Stimulated activated CD4-positive, alpha-beta T cell treated with anti-CD3 and anti-CD28 coated beads, TNF-alpha, amount 100 ng/mL, for 1 hour (primary cell): ENCODE results near the gene ST8SIA4.

Source experiments
- DNase-seq, 3 donors: peaks; one replicate each; pipeline ENCODE4 v3.0.0-alpha.2; 2020; ENCODE audit warnings: low read depth in 3 of 3, low spot score in 1 of 3

ST8SIA4 gene

DNA sequence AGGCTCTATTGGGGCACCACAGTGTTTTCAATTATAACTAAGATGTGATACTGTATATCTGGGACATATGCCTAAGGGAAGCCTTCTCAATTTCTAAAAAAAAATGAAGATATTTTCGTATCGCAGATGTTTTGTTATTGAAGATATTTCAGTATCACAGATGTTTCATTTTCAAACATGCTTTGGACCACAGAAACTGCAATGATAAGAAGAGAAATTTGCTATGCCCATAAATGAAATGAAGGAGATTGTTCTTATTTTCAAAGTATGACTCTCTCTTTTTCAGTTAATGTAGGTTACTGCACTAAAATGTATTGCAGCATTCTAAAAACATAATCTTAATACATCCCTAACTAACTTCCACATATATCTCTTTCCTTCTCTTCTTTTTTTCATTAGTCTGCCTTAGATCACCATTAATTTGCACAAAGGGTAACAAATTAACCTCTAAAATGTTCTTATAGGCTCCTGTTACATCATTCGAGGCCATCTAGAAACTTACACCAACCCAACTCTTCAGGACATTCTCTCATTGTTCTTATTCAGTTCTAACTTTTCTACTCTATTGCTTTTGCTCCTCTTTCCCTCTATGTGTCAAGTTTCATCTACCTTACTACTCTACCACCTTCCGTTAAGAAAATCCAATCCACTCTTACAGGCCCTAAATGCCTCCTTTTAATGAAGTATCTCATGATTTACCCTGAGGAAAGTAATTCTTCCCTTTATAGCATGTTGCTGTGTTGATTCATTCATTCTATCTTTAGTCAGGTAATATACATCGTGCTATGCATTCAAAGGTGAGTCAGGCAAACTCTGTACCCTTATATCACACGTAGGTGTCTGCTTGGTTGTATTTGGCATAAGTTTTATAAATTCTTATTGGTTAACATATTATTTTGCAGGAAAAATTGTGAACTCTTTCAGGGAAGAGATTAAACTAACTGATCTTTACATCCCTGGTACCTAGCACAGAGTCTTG, 70.5 kb downstream of the ST8SIA4 start:
- DNase-seq: no peak

- no peak for DNase-seq
Measured at GRCh38 chr5:100828898-100829356, 74.2 kb downstream of the ST8SIA4 start.

- DNase-seq: no peak
Measured at GRCh38 chr5:100828071-100828897, 74.8 kb downstream of the ST8SIA4 start.

- DNase-seq: no peak
Measured at GRCh38 chr5:100827481-100827889, 75.6 kb downstream of the ST8SIA4 start.

DNA sequence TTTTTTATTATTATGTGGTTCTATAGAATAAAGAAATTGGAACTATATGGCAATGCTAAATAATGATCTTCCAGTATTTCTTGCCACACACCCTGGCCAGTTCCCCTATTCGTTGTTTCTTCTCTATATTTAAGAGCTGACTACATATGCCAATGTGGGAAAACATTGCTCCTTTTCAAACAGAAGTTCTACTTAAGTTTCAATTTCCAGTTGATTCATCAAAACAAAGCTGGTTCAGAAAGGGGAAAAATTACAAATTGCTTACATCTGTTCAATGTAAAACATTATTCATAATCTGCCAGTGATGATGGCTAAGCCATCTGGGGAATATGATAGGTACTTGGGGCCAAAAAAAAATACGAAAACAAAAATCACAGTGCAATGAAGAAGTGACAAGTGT, 76.9 kb downstream of the ST8SIA4 start:
- DNase-seq: no peak

- DNase-seq: no peak
Measured at GRCh38 chr5:100824635-100825034, 78.4 kb downstream of the ST8SIA4 start.

GRCh38 chr5:100823812-100824211, 79.3 kb downstream of the ST8SIA4 start:
- DNase-seq: no peak

- DNase-seq: no peak
Measured at GRCh38 chr5:100821751-100822150, 81.3 kb downstream of the ST8SIA4 start.

- DNase-seq: no peak
Measured at GRCh38 chr5:100818340-100818739, 84.7 kb downstream of the ST8SIA4 start.

DNA sequence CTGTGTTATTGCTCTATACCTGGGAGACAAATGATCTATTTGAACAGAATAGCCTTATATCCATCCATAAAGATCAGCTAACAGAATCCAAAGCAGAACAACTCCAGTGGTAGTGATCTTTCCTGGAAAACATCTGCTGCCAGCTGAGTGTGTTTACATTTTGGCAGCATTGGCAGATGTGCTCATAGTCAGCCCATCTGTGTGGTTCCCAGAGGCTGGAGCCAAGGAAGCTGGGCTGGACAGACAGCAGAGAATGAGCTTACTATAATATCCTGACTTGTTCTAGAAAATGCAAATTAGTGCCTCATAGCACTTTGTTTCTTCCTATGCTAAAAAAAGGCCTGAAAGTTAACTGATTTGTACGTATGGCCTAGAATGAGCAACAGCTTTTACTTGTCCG, 99.7 kb downstream of the ST8SIA4 start:
- DNase-seq: no peak

GRCh38 chr5:100802208-100802607, 100.9 kb downstream of the ST8SIA4 start:
- no peak for DNase-seq

DNA sequence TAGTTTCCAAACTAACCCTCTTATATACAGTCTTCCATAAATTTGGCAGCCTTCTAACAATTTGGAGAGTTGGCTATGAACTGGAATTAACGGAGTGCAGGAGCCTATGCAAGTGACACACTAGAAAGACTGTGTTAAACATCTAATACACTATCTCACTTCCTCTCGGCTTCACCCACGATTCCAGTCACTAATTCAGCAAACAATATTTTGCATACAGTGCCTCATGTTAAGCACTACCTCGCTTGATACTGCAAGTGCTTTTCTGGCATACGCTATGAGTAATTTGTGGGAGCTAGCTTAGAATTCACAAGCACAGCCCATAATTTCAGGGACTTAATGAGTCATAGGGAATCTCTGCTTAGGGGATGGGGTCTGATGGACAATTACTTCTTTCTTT, 102.5 kb downstream of the ST8SIA4 start:
- no peak for DNase-seq

GRCh38 chr5:100799166-100799565, 103.9 kb downstream of the ST8SIA4 start:
- DNase-seq: no peak

DNA sequence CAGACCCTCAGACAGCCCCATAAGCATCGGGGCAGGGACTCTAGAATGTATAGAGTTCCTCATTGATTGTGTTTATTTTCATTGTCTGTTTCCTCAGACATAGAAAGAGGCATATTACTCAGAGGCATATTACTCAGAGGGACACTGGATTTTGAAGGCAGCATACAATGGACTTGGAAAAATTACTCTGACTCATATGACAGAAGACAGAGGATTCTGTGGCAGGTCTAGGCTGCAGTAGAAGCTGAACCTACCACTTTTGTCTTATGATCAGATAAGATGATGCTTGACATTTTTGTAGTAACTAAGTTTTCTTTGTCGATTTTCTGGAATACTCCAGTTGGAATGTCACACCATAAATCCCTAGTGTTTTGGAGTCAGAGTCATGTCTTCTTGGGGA, 105.2 kb downstream of the ST8SIA4 start:
- no peak for DNase-seq

DNA sequence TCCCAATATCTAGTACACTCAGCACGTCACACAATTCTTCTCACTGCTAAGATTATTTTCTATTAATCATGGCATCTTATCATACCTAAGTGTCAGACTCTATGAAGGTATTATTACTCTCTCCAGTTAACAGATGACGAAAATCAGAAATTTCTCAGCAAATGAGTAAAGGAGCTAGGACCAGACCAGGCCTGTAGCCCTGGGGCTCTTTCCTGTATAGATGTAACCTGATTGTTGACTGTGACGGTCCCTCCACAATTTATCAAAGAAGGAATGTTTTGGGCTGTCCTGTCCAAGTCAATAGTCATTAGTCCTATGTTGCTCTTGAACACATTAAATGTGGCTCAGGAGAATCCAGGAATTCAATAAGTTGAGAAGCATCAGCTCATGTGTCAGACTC, 106.2 kb downstream of the ST8SIA4 start:
- DNase-seq: no peak

DNA sequence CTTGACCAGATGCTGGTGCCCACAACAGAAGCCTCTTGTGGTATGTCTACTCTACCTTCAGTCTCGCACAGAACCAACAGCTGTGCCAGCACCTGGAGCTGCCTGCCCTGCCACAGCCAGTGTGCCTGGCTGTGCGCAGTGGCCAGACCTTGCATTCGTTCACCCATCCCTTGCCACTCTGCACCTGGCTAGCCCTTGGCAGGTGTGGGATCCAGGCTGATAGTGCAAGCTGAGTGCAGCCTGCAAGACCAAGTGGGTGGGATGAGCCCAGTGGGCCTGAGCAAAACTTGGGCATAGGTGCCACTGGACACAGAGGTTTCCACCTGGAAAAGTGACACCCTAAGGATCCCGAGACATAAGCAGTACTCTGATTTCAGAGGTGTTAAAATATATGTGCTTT, 108.2 kb downstream of the ST8SIA4 start:
- DNase-seq: no peak

GRCh38 chr5:100794218-100794617, 108.9 kb downstream of the ST8SIA4 start:
- no peak for DNase-seq

- no peak for DNase-seq
Measured at GRCh38 chr5:100792781-100793180, 110.3 kb downstream of the ST8SIA4 start.

DNA sequence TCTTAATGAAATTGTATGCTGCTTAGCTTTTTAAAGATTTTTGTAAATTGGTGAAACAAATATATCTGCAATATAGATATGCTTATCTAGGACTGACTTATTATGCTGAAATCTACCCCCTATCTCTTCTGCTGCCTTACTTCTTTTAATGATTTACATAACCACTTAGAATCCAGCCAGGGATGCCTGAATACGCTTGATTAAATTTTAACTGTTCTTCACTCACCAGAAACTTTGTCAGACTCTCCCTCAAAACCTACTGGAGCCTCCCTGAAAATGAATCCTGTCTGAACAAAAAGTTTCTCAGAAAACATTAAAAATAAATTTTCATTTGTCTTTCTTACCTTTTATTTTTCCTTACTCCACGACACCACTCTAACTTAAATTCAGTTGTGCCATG, 111.7 kb downstream of the ST8SIA4 start:
- DNase-seq: no peak

DNA sequence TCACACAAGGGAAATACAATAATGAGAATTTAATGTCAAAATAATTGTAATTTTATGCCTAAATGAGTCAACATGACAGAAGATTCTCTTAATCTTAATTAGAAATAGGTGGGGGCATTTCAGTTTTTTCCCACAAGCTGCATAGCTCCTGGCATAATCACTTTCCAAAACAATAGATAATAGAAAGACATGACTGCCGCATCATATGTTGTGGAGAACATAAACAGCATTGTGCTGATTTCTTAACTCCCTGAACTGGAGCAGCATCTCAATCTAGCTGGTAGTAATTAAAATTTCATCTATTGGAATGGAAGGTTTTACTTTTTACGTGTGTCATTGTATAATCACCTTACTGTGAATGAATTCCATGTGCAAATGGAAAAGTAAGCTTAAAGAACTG, 112.1 kb downstream of the ST8SIA4 start:
- DNase-seq: no peak

GRCh38 chr5:100790170-100790665, 112.9 kb downstream of the ST8SIA4 start:
- no peak for DNase-seq

- DNase-seq: no peak
Measured at GRCh38 chr5:100789694-100790093, 113.4 kb downstream of the ST8SIA4 start.
